ENCODE results near the gene FOLR1.

DNA sequence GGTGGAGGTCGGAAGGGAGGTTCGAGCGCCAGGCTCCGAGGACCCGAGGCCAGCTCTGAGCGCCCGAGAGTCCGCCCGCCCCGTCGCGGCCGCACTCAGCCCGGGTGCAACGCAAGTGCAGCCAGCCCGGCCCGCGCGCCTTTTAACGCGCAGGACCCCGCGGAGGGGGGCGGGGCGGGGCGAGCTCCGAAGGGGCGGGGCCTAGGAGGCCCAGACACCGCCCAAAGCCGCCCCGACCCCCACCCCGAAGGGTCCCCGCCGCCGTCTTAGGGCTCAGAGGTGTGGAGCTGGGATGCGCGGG, 52.1 kb downstream of the FOLR1 start, which contains the start of gene PHOX2A:
- TF ChIP-seq MAX (IDR thresholded peaks at IDR 0.05) (no peak), EGR1 (IDR thresholded peaks at IDR 0.05) (no peak), EP300 (IDR thresholded peaks at IDR 0.05; ENCODE audit: borderline replicate concordance) (no peak), CEBPB (IDR thresholded peaks at IDR 0.05) (no peak)
